Measurements from ENCODE around the gene CEP131.

DNA sequence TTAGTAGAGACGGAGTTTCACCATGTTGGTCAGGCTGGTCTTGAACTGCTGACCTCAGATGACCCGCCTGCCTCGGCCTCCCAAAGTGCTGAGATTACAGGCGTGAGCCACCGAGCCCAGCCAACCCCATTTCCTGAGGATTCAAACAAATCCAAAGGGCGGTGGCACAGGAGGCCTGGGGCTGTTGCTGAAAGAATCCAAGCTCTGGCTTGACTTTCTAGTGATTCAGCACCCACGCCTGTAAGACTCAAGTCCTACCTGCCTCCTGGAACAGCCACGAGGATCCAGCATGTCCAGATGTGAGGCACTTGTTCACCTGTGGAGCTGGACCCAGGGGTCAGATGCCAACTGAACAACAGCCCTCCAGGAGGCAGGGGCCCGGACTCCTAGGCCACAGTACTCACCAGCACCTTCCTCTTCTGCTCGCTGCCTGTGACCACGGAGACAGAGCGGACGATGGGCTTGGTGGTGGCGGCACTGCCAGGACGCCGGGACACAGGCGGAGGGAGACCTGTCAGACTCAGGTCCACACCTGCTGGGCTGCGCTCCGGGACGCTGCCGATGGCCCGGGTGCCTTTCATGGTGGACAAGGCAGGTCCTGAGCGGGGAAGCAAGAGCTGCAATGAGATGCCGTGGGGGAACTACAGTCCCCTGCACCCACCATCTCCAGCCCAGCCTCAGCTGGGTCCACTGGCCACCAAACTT, 3.1 kb downstream of the CEP131 start:
- TF ChIP-seq, protein P1, sequence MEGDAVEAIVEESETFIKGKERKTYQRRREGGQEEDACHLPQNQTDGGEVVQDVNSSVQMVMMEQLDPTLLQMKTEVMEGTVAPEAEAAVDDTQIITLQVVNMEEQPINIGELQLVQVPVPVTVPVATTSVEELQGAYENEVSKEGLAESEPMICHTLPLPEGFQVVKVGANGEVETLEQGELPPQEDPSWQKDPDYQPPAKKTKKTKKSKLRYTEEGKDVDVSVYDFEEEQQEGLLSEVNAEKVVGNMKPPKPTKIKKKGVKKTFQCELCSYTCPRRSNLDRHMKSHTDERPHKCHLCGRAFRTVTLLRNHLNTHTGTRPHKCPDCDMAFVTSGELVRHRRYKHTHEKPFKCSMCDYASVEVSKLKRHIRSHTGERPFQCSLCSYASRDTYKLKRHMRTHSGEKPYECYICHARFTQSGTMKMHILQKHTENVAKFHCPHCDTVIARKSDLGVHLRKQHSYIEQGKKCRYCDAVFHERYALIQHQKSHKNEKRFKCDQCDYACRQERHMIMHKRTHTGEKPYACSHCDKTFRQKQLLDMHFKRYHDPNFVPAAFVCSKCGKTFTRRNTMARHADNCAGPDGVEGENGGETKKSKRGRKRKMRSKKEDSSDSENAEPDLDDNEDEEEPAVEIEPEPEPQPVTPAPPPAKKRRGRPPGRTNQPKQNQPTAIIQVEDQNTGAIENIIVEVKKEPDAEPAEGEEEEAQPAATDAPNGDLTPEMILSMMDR (IDR thresholded peaks at IDR 0.05; ENCODE audit: low read length), result no peak
- no peak for TF ChIP-seq EZH2 (optimal IDR thresholded peaks at IDR 0.05; ENCODE audit: low read depth, low read length)
